Measurements from ENCODE around the gene ABLIM1.

Gene ABLIM1

GRCh38 chr10:114448897-114449296, 209.2 kb downstream of the ABLIM1 start:
- H3K27ac ChIP-seq = no peak overlapping the region
- TF ChIP-seq ZFX (IDR thresholded peaks at IDR 0.05) (no peak), CTCF (conservative IDR thresholded peaks at IDR 0.05) (no peak)

- TF ChIP-seq ZFX (IDR thresholded peaks at IDR 0.05) = no peak
- TF ChIP-seq CTCF (conservative IDR thresholded peaks at IDR 0.05) = no peak
- H3K27ac ChIP-seq = no peak overlapping the region
Measured at GRCh38 chr10:114445332-114445731, 212.7 kb downstream of the ABLIM1 start.

- TF ChIP-seq ZFX (IDR thresholded peaks at IDR 0.05) (no peak), CTCF (conservative IDR thresholded peaks at IDR 0.05) (no peak)
- H3K27ac ChIP-seq = no peak overlapping the region
Measured at GRCh38 chr10:114444819-114445218, 213.3 kb downstream of the ABLIM1 start.

- no peak overlapping the region for H3K27ac ChIP-seq
- TF ChIP-seq ZFX (IDR thresholded peaks at IDR 0.05) (no peak), CTCF (conservative IDR thresholded peaks at IDR 0.05) (no peak)
Measured at GRCh38 chr10:114442091-114442630, 215.9 kb downstream of the ABLIM1 start.

DNA sequence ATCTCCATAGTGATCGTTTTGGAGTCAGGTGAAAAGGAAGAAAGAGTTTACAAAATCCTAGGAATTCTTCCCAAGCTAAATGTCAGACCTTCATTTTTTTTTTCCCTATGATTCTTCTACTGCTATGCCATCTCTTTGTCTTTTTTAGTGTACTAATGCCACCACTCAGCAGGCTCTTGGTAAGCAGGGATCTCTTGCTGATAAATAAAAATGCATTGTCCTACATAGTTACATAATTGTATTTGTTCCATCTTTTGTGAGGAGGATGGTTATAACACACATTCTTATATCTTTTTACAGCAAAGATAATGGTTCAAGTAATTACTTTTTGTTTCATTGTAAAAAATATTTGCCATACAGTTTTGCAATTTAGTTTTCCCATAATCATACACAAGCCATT, 217.0 kb downstream of the ABLIM1 start:
- H3K27ac ChIP-seq = no peak overlapping the region
- TF ChIP-seq ZFX (IDR thresholded peaks at IDR 0.05) (no peak), CTCF (conservative IDR thresholded peaks at IDR 0.05) (no peak)

DNA sequence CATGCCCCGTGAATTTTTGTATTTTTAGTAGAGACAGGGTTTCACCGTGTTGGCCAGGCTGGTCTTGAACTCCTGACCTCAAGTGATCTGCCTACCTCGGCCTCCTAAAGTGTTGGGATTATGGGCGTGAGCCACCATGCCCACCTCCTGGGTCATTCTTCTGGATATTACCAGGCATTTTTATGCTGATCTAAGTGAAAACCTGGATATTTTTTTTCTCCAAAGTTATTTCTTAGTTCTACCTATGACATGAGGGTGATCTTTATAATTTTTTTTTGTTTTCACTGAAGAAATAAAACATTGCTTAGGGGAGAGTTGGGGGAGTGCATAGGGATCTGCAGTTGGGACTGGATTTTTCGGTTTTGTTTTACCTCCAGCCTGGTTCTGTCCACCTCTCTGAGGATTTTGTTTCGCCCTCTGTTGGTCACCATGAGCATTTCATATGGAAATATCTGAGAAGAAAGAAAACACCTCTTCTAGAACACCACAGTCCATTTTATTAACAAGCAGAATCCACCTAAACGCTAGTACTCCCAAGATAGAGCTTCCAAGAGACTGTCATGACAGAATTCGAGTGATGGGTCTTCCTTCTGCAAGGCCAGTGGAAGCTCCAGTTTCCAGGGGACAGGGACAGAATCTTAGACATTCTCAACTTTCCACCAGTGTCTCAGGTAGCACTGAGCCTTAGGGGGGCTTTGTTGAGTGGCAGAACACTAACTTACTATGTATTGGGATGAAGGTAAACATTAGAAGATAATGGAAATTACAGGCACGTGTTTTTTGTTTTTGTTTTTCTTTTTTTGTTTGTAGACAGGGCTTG, 220.4 kb downstream of the ABLIM1 start:
- H3K27ac ChIP-seq = no peak overlapping the region
- TF ChIP-seq ZFX (IDR thresholded peaks at IDR 0.05) = no peak
- peak; percentile 78 for TF ChIP-seq CTCF (conservative IDR thresholded peaks at IDR 0.05)

GRCh38 chr10:114436941-114437340, 221.1 kb downstream of the ABLIM1 start:
- TF ChIP-seq ZFX (IDR thresholded peaks at IDR 0.05) (no peak), CTCF (conservative IDR thresholded peaks at IDR 0.05) (no peak)
- H3K27ac ChIP-seq = no peak overlapping the region

Measured in C4-2B (cell line).